IMR-90 (cell line): ENCODE data around the gene RPS6KA5. TPM values are rescaled to one million over a fixed set of nuclear protein-coding genes. Genes with fewer than 3 reads are reported as not detected.

Source experiments
- ATAC-seq: fragments of 200-7000 bp; cut with Tn5 transposase; 2 replicates; pipeline ENCODE4 v1.9.1; 2020; ENCODE audit warnings: low read depth, mild to moderate bottlenecking, moderate library complexity
- BruUV-seq: library from RNA; stranded (reverse); fragments of 400-500 nt; replicated peaks from 2 replicates; lab custom pipeline; 2021; lab: Mats Ljungman, UMichigan
- CTCF ChIA-PET: fragments of 300-600 bp; formaldehyde crosslinking; extraction: SDS; loops from one replicate; lab custom pipeline; 2021; ENCODE audit warnings: antibody characterized with exemption; lab: Yijun Ruan, JAX
- POLR2A ChIA-PET: fragments of 300-600 bp; sonication (Branson Sonifier 250); formaldehyde crosslinking; loops from one replicate; lab custom pipeline; 2022; ENCODE audit warnings: antibody characterized with exemption; ENCODE audit not compliant: unreplicated experiment; lab: Charles Lee
- DNase-seq: peaks from one replicate; pipeline ENCODE4 v3.0.0; 2013
- H2AFZ ChIP-seq: replicated peaks from 2 replicates; pipeline ENCODE3; 2013; ENCODE audit warnings: low read length, mild to moderate bottlenecking; ENCODE audit not compliant: poor library complexity
- H2AK5ac ChIP-seq: 2 replicates; pipeline ENCODE4 v1.6.1; 2013; ENCODE audit warnings: low read depth, low read length, inconsistent platforms
- H2AK9ac ChIP-seq: replicated peaks from 2 replicates; pipeline ENCODE3; 2013; ENCODE audit warnings: mild to moderate bottlenecking, low read depth, low read length, moderate library complexity; ENCODE audit not compliant: poor library complexity
- H2BK120ac ChIP-seq: 2 replicates; pipeline ENCODE4 v1.6.1; 2013; ENCODE audit warnings: low read depth, low read length, inconsistent platforms
- H2BK15ac ChIP-seq: 3 replicates; pipeline ENCODE4 v1.6.1; 2013; ENCODE audit warnings: low read depth, low read length, inconsistent platforms
- H2BK20ac ChIP-seq: 2 replicates; pipeline ENCODE4 v1.6.1; 2013; ENCODE audit warnings: low read depth, mild to moderate bottlenecking, inconsistent platforms, low read length, moderate library complexity
- H2BK5ac ChIP-seq: 2 replicates; pipeline ENCODE4 v1.6.1; 2013; ENCODE audit warnings: mild to moderate bottlenecking, low read depth, low read length, inconsistent platforms; ENCODE audit not compliant: poor library complexity, severe bottlenecking
- H3K14ac ChIP-seq: replicated peaks from 2 replicates; pipeline ENCODE4 v1.6.1; 2013; ENCODE audit warnings: low read depth, low read length, inconsistent platforms
- H3K18ac ChIP-seq: 2 replicates; pipeline ENCODE4 v1.6.1; 2013; ENCODE audit warnings: low read depth, low read length, control low read depth
- H3K23ac ChIP-seq: 2 replicates; pipeline ENCODE4 v1.6.1; 2013; ENCODE audit warnings: low read depth, low read length, inconsistent platforms
- H3K27ac ChIP-seq: 2 replicates; pipeline ENCODE4 v1.5.1; 2013; ENCODE audit warnings: mild to moderate bottlenecking, control low read depth, low read length; ENCODE audit not compliant: insufficient read depth
- H3K27me3 ChIP-seq: 2 replicates; pipeline ENCODE4 v1.6.1; 2013; ENCODE audit warnings: low read length; ENCODE audit not compliant: control insufficient read depth, insufficient read depth
- H3K36me3 ChIP-seq: 2 replicates; pipeline ENCODE4 v1.6.1; 2013; ENCODE audit warnings: low read length, mixed read lengths; ENCODE audit not compliant: control insufficient read depth, insufficient read depth
- H3K4ac ChIP-seq: 2 replicates; pipeline ENCODE4 v1.6.1; 2013; ENCODE audit warnings: low read depth, low read length, inconsistent platforms
- H3K4me1 ChIP-seq: 2 replicates; pipeline ENCODE4 v1.6.1; 2013; ENCODE audit warnings: low read length, mixed read lengths; ENCODE audit not compliant: control insufficient read depth, insufficient read depth
- H3K4me2 ChIP-seq: 2 replicates; pipeline ENCODE4 v1.6.1; 2013; ENCODE audit warnings: low read depth, mild to moderate bottlenecking, control low read depth, low read length, moderate library complexity
- H3K4me3 ChIP-seq: 2 replicates; pipeline ENCODE4 v1.5.1; 2013; ENCODE audit warnings: low read depth, mild to moderate bottlenecking, control low read depth, low read length, moderate library complexity; ENCODE audit not compliant: insufficient read depth
- H3K56ac ChIP-seq: 2 replicates; pipeline ENCODE4 v1.6.1; 2013; ENCODE audit warnings: low read length, inconsistent platforms; ENCODE audit not compliant: insufficient read depth; ENCODE audit errors: extremely low read depth
- H3K79me1 ChIP-seq, 2 experiments: 2 replicates each; pipeline ENCODE4 v1.6.1; 2013; ENCODE audit warnings: low read length in 2 of 2, inconsistent platforms in 1 of 2, low read depth in 1 of 2
- H3K9ac ChIP-seq: 2 replicates; pipeline ENCODE4 v1.6.1; 2013; ENCODE audit warnings: low read depth, low read length, control low read depth
- H3K9me1 ChIP-seq: 2 replicates; pipeline ENCODE4 v1.6.1; 2013; ENCODE audit warnings: low read length, inconsistent platforms; ENCODE audit not compliant: insufficient read depth
- H3K9me3 ChIP-seq: 2 replicates; pipeline ENCODE4 v1.6.1; 2013; ENCODE audit warnings: low read length; ENCODE audit not compliant: control insufficient read depth, insufficient read depth
- H4K20me1 ChIP-seq: 2 replicates; pipeline ENCODE4 v1.6.1; 2013; ENCODE audit warnings: low read length, inconsistent platforms; ENCODE audit not compliant: insufficient read depth
- H4K5ac ChIP-seq: 2 replicates; pipeline ENCODE4 v1.6.1; 2013; ENCODE audit warnings: mild to moderate bottlenecking, low read depth, low read length, control low read depth
- H4K8ac ChIP-seq, 2 experiments: 2 replicates each; pipeline ENCODE4 v1.6.1; 2013; ENCODE audit warnings: low read depth in 2 of 2, low read length in 2 of 2, control low read depth in 1 of 2, inconsistent platforms in 1 of 2
- H4K91ac ChIP-seq: 2 replicates; pipeline ENCODE4 v1.6.1; 2013; ENCODE audit warnings: low read depth, low read length, inconsistent platforms; ENCODE audit not compliant: insufficient read depth
- MAFK ChIP-seq: IDR thresholded peaks from 2 replicates; pipeline ENCODE4 v1.6.1; 2012; ENCODE audit warnings: low read depth, low read length, improper control_type of control experiment
- NFE2L2 ChIP-seq: fragments of 150-350 bp; IDR thresholded peaks from 2 replicates; pipeline ENCODE4 v1.6.1; 2016; ENCODE audit warnings: low read depth, mild to moderate bottlenecking, low read length
- RCOR1 ChIP-seq: IDR thresholded peaks from 2 replicates; pipeline ENCODE4 v1.6.1; 2012; ENCODE audit warnings: mild to moderate bottlenecking, low read length, improper control_type of control experiment; ENCODE audit not compliant: insufficient replicate concordance
- WGBS, 2 experiments: methylation state at CpG; one replicate each; pipeline versions ENCODE4 v1.1.5 to v1.1.7; 2013; ENCODE audit warnings: missing lambda C conversion rate in 2 of 2; ENCODE audit not compliant: insufficient read length in 1 of 2; ENCODE audit errors: extremely low coverage in 2 of 2; 5-methylcytosine and 5-hydroxymethylcytosine counted together
- dilution Hi-C: fragments of 300-500 bp; cut with HindIII; formaldehyde crosslinking; loops from one replicate; pipeline ENCODE4 v1.14.3; 2018; ENCODE audit warnings: low sequenced_read_pairs; ENCODE audit not compliant: unreplicated experiment
- in situ Hi-C: fragments of 300-500 bp; cut with MboI; formaldehyde crosslinking; loops from 3 replicates; pipeline ENCODE4 v1.14.3; 2019; ENCODE audit warnings: low sequenced_read_pairs, inconsistent platforms, mixed read lengths
- intact Hi-C: fragments of 100-400 bp; cut with micrococcal nuclease; formaldehyde crosslinking; loops from 2 replicates; pipeline ENCODE4 v1.10.0; 2022
- polyA plus RNA-seq, 3 experiments: library from polyadenylated mRNA; depleted of rRNA; stranded (reverse); fragments of >200 nt; gene quantifications; 2 replicates each; pipeline ENCODE4 v1.2.3, GENCODE V29; 2012; ENCODE audit warnings: low replicate concordance in 1 of 3
- total RNA-seq: library from RNA; depleted of rRNA; stranded (reverse); fragments of >200 nt; gene quantifications from 2 replicates; pipeline ENCODE4 v1.2.3, GENCODE V29; 2012

The RPS6KA5 gene
- total and polyA plus RNA-seq, 2 of the 4 experiments (the other 2 are of a cell fraction), result 0.36 TPM

- intact Hi-C loops, result no loop called here
- no peaks in the 10 kb centered on the region for H4K20me1 ChIP-seq
- in situ Hi-C loops, result no loop called here
- no peaks in the 10 kb centered on the region for H3K79me1 ChIP-seq
- POLR2A ChIA-PET, result no interaction called here
- no TSS peak for BruUV-seq
- no peak overlapping the region for H3K14ac ChIP-seq
- H3K9ac ChIP-seq, result no peak overlapping the region
- H3K4me3 ChIP-seq, result no peak overlapping the region
- no CpG with 5 or more reads among the region's 4 CpGs for WGBS, 2 experiments
- no peaks in the 10 kb centered on the region for H3K9me3 ChIP-seq
- no peaks in the 10 kb centered on the region for H3K36me3 ChIP-seq
- no peaks in the 10 kb centered on the region for H3K27me3 ChIP-seq
- CTCF ChIA-PET, result no interaction called here
- H2AFZ ChIP-seq, result no peak overlapping the region
- no peaks in the 10 kb centered on the region for H3K9me1 ChIP-seq
- no peak overlapping the region for H4K5ac ChIP-seq
- H2AK5ac ChIP-seq, result no peak overlapping the region
- no peak for TF ChIP-seq MAFK
- no peak for TF ChIP-seq NFE2L2
- TF ChIP-seq RCOR1, result no peak
- H3K27ac ChIP-seq, result no peak overlapping the region
- no peak overlapping the region for H2BK20ac ChIP-seq
- no peak overlapping the region for H3K56ac ChIP-seq
- dilution Hi-C loops, result no loop called here
- H3K4me1 ChIP-seq, result no peaks in the 10 kb centered on the region
- ATAC-seq (no peak), DNase-seq (no peak)
- no peak overlapping the region for H3K18ac ChIP-seq
- no peak overlapping the region for H4K91ac ChIP-seq
- no peak overlapping the region for H3K4me2 ChIP-seq
- no peak overlapping the region for H2BK5ac ChIP-seq
- no peak overlapping the region for H2BK15ac ChIP-seq
- no peak overlapping the region for H3K23ac ChIP-seq
- H2BK120ac ChIP-seq, result no peak overlapping the region
- H3K4ac ChIP-seq, result no peak overlapping the region
- no peak overlapping the region for H4K8ac ChIP-seq
- H2AK9ac ChIP-seq, result no peak overlapping the region
Observed at GRCh38 chr14:91047174-91047753, 13.2 kb downstream of the RPS6KA5 start.
